ENCODE results near the gene SYS1. TPM values are rescaled to one million over a fixed set of nuclear protein-coding genes. Genes with fewer than 3 reads are reported as not detected.

Gene SYS1
- total and polyA plus RNA-seq, 2 of the 8 experiments (the other 6 are each of a cell fraction or from before 2014, with no cell fraction given), result 19.6 to 50.8 TPM

GRCh38 chr20:45368221-45368980 is 5.4 kb downstream of the SYS1 start:
- Histone ChIP-seq H3K79me2 (ENCODE audit: control insufficient read depth in 1 of 2, insufficient read depth in 2 of 2, low read length in 2 of 2) (peaks cover 0 to 13% of the 10 kb centered on the region in 2 experiments; a peak in 2 of 4 replicates), H3K4me2 (ENCODE audit: insufficient read depth in 1 of 2, low read depth in 2 of 2, low read length in 2 of 2) (no peak overlapping the region), H3K4me3 (ENCODE audit: extremely low read depth in 1 of 4, insufficient read depth in 2 of 4, low read depth in 3 of 4, low read length in 4 of 4) (no peak overlapping the region), H3K27me3 (replicated peaks in 1 of 4; ENCODE audit: control insufficient read depth in 3 of 4, extremely low read depth in 1 of 4, insufficient read depth in 3 of 4, low read length in 3 of 4) (peaks cover 0 to 11% (median 9%) of the 10 kb centered on the region in 4 experiments; a peak in 3 of 7 replicates), H2AK5ac (ENCODE audit: low read depth, low read length) (no peak overlapping the region), H4K5ac (ENCODE audit: insufficient read length, low read depth, low read length) (no peak overlapping the region), H4K8ac (ENCODE audit: extremely low read depth, insufficient read depth, low read length) (no peak overlapping the region), H2BK12ac (ENCODE audit: low read depth, low read length) (no peak overlapping the region), H3K36me3 (ENCODE audit: control insufficient read depth in 2 of 4, insufficient read depth in 4 of 4, low read length in 3 of 4) (peaks cover 3 to 12% (median 6%) of the 10 kb centered on the region in 4 experiments; a peak in 6 of 8 replicates), H2BK20ac (ENCODE audit: low read length) (no peak overlapping the region), H2BK15ac (ENCODE audit: low read length) (no peak overlapping the region), H3K79me1 (ENCODE audit: low read depth, low read length) (peaks cover 6% of the 10 kb centered on the region; the same call in 1 of the 2 replicates), H2BK120ac (replicated peaks; ENCODE audit: low read depth, low read length) (no peak overlapping the region), H3K18ac (ENCODE audit: extremely low read depth, low read length) (no peak overlapping the region), H3K4me1 (replicated peaks in 1 of 4; ENCODE audit: control insufficient read depth in 3 of 4, insufficient read depth in 4 of 4, low read length in 3 of 4) (peaks cover 3 to 15% (median 9%) of the 10 kb centered on the region in 4 experiments), H2AFZ (ENCODE audit: low read length) (no peak overlapping the region), H3K9ac (replicated peaks in 1 of 4; ENCODE audit: extremely low read depth in 1 of 4, low read depth in 3 of 4, low read length in 3 of 4) (no peak overlapping the region), H3K14ac (ENCODE audit: insufficient read length) (no peak overlapping the region), H3K23ac (ENCODE audit: insufficient read length) (no peak overlapping the region), H4K91ac (replicated peaks; ENCODE audit: insufficient read length, low read length) (no peak overlapping the region), H2BK5ac (ENCODE audit: low read depth, low read length) (no peak overlapping the region), H3K4ac (replicated peaks; ENCODE audit: insufficient read length, low read depth, low read length) (no peak overlapping the region), H3K27ac (ENCODE audit: low read depth, low read length) (no peak overlapping the region), H4K20me1 (replicated peaks in 1 of 2; ENCODE audit: control insufficient read depth in 1 of 2, insufficient read depth in 2 of 2, low read length in 2 of 2) (peaks cover 0 to 8% of the 10 kb centered on the region in 2 experiments), H3K56ac (replicated peaks; ENCODE audit: insufficient read length, low read depth, low read length) (no peak overlapping the region), H3K9me3 (ENCODE audit: insufficient read depth in 2 of 2, low read depth in 1 of 2, low read length in 1 of 2) (no peaks in the 10 kb centered on the region), H3K23me2 (ENCODE audit: low read depth, low read length) (peaks cover 7% of the 10 kb centered on the region)
- DNase-seq (ENCODE audit: low read depth in 1 of 2, low spot score in 2 of 2) (no peak), FAIRE-seq (no peak)
- ChIA-PET POLR2A (ENCODE audit: partially characterized antibody) (interaction anchor here (1.1 kb wide), 1 partner anchor 32 kb away, joined by 4 read pairs; no protein-coding TSS in a partner anchor), CTCF (ENCODE audit: partially characterized antibody) (interaction anchor here (0.6 to 11.9 kb wide), 10 partner anchors 19 to 601 kb away, joined by 3 to 186 read pairs (median 4); no protein-coding TSS in a partner anchor)
- WGBS, 2 experiments (ENCODE audit: extremely low coverage in 1 of 2, insufficient coverage in 1 of 2, insufficient read length in 1 of 2, insufficient replicate concordance in 2 of 2, low coverage in 1 of 2, low lambda C conversion rate in 2 of 2, missing lambda C conversion rate in 1 of 2), result 82% methylated on average over 6 of the region's 6 CpGs; no CpG with 5 or more reads in 1 of the 2 experiments
- TF ChIP-seq FOSL1 (IDR thresholded peaks at IDR 0.05; ENCODE audit: insufficient read depth, low read depth, low read length) (no peak), SIRT6 (IDR thresholded peaks at IDR 0.05; ENCODE audit: low read length) (no peak), KDM5A (IDR thresholded peaks at IDR 0.05; ENCODE audit: low read length) (no peak), POLR2A (IDR thresholded peaks at IDR 0.05; ENCODE audit: control extremely low read depth in 1 of 2, low read depth in 2 of 2, low read length in 2 of 2) (no peak), SIN3A (conservative IDR thresholded peaks at IDR 0.05 in 1 of 2, IDR thresholded peaks at IDR 0.05 in 1 of 2; ENCODE audit: low read depth in 1 of 2, low read length in 2 of 2) (no peak), POLR2AphosphoS5 (IDR thresholded peaks at IDR 0.05; ENCODE audit: low read depth, low read length) (no peak)

Measured in H1 (cell line).